IgD-negative memory B cell (primary cell): ENCODE data around the gene L1CAM. TPM values are rescaled to one million over a fixed set of nuclear protein-coding genes. Genes with fewer than 3 reads are reported as not detected.
A peak's percentile ranks its signal among the peaks of the same experiment; 100 is the strongest.

Source experiments
- H3K27ac Mint-ChIP-seq, 3 donors: one replicate each; pipeline ENCODE4 v1.8.0; 2020 to 2022; ENCODE audit warnings: mild to moderate bottlenecking in 3 of 3, mixed read lengths in 3 of 3, moderate library complexity in 1 of 3
- H3K27me3 Mint-ChIP-seq: one replicate; pipeline ENCODE4 v1.8.0; 2021; ENCODE audit warnings: mixed read lengths
- H3K36me3 Mint-ChIP-seq: one replicate; pipeline ENCODE4 v1.8.0; 2020; ENCODE audit warnings: mild to moderate bottlenecking, mixed read lengths
- H3K4me1 Mint-ChIP-seq, 3 donors: one replicate each; pipeline ENCODE4 v1.8.0; 2020 to 2022; ENCODE audit warnings: mixed read lengths in 3 of 3, mild to moderate bottlenecking in 1 of 3
- H3K4me3 Mint-ChIP-seq, 4 donors: one replicate each; pipeline ENCODE4 v1.8.0; 2020 to 2022; ENCODE audit warnings: mild to moderate bottlenecking in 4 of 4, mixed read lengths in 4 of 4, moderate library complexity in 3 of 4
- H3K9me3 Mint-ChIP-seq, 3 donors: one replicate each; pipeline ENCODE4 v1.8.0; 2020 to 2021; ENCODE audit warnings: mixed read lengths in 3 of 3, mild to moderate bottlenecking in 1 of 3
- polyA plus RNA-seq: library from polyadenylated mRNA; unstranded; fragments of 300-500 nt; fragmentation: Illumina TruSeq; gene quantifications from one replicate; pipeline ENCODE4 v1.2.3, GENCODE V29; 2021

L1CAM gene
- polyA plus RNA-seq, 1 donor from 2014 or later, result 1.8 TPM

DNA sequence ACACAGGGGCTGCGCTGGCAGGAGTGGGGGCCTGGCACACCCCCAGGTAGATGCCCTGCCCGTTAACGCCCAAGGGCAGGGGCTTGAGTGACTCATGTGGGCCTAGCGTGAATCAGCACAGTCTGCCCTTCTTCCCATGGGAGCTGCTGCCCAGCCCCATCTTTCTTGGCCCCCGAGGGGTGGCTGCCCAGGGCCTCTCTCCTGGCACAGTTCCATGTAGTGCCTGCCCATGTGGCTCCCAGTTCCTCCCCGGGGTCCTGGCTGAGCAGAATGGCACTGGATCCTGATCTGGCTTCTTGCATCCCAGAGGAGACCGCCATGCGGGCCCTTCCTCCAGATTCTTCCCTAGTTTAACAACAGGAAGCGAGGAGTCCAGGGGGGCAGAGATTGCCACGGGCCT, 16.4 kb upstream of the L1CAM start:
- H3K27me3 Mint-ChIP-seq, result peaks cover 5% of the 10 kb centered on the region
- H3K36me3 Mint-ChIP-seq, result no peaks in the 10 kb centered on the region
- peaks cover 0 to 4% (median 0%) of the 10 kb centered on the region in 3 donors for H3K9me3 Mint-ChIP-seq
- peak overlapping the region in 1 of 4 donors; percentile 76 for H3K4me3 Mint-ChIP-seq
- peak overlapping the region in 2 of 3 donors; percentile 87 to 90 for H3K27ac Mint-ChIP-seq
- H3K4me1 Mint-ChIP-seq, result peaks cover 18 to 45% (median 33%) of the 10 kb centered on the region in 3 donors

DNA sequence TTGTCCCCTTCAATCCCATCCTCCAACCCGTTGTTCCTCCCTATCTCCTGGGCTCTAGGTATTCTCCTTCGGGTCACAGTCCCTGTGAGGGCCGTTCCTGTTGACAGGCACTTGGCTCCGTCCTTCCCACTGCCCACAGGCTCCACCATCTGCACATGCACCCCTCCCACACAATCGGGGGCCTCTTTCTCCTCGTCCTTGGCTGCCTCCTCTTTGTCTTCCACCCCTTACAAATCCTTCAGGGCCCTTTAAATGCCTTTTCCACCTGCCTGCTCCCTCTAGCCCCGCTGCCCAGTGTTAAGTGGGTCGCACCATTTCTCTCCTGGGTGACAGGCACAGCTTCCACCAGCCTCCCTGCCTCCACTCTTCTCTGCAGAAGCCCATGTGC, 15.8 kb upstream of the L1CAM start:
- Mint-ChIP-seq H3K9me3 (peaks cover 0 to 4% (median 0%) of the 10 kb centered on the region in 3 donors), H3K27ac (peak overlapping the region; percentile 84 to 90 (median 87)), H3K36me3 (peaks cover under 1% of the 10 kb centered on the region), H3K27me3 (peaks cover 5% of the 10 kb centered on the region), H3K4me3 (peak overlapping the region in 2 of 4 donors; percentile 57 to 85), H3K4me1 (peaks cover 18 to 45% (median 33%) of the 10 kb centered on the region in 3 donors)

DNA sequence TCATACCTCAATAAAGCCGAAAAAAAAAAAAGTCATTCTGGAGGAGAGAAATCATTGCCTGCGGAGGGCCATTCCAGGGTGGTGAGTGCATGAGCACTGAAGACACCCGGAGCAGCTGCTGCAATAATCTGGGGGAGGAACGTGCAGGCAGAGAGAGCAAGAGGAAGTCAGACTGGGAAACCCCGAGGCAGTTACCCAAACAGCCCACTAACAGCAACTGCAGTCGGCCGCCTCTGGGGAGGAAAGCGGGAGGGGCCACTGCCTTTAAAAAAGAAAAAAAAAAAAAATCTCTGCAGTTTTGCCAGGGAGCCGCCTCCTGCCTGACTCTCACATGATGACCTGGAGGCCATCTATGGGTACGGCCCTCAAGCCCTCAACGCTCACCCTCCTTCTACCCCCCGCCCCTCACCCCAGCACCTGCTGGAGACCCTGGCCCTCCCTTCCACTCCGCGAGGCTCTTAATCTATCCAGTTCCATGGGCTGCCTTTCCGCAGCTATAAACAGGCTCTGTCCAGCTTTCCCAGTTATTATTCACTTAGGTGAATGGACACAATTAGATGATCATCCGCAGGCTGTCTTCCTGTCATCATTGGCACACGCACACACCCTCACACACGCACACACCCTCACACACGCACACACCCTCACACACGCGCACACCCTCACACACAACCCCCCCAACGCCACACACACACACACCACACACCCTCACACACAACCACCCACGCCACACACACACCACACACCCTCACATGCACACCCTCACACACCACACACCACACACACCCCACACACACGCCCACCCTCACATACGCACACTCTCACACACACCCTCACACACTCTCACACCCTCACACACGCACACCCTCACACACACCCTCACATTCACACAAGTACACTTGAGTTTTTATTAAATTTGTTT, 15.1 kb upstream of the L1CAM start:
- H3K27ac Mint-ChIP-seq, result peak overlapping the region; percentile 78 to 94 (median 87)
- peaks cover 18 to 42% (median 33%) of the 10 kb centered on the region in 3 donors for H3K4me1 Mint-ChIP-seq
- peaks cover 2% of the 10 kb centered on the region for H3K36me3 Mint-ChIP-seq
- H3K4me3 Mint-ChIP-seq, result peak overlapping the region; percentile 21 to 90 (median 53)
- H3K9me3 Mint-ChIP-seq, result peaks cover 0 to 4% (median 0%) of the 10 kb centered on the region in 3 donors
- peaks cover 5% of the 10 kb centered on the region for H3K27me3 Mint-ChIP-seq

DNA sequence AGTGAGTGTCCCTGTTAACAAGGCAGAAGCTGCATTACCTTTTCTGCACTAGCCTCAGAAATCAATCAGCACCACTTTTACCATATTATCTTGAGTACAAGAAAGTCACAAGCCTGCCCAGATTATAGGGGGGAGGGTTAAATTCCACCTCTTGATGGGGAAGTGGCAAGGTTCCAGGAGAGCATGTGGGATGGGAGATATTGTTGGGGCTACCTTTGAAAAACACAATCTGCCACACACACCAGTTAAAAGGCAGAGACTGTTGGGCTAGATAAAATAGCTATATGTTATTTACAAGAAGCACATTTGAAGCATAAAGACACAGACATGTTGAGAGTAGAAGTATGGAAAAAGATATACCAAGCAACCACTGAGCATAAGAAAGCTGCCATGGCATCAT, 11.9 kb upstream of the L1CAM start:
- H3K4me3 Mint-ChIP-seq, result no peak overlapping the region
- H3K27ac Mint-ChIP-seq, result peak overlapping the region in 1 of 3 donors; percentile 46
- H3K36me3 Mint-ChIP-seq, result peaks cover 2% of the 10 kb centered on the region
- peaks cover 8% of the 10 kb centered on the region for H3K27me3 Mint-ChIP-seq
- peaks cover 18 to 34% (median 26%) of the 10 kb centered on the region in 3 donors for H3K4me1 Mint-ChIP-seq
- H3K9me3 Mint-ChIP-seq, result peaks cover 0 to 5% (median 2%) of the 10 kb centered on the region in 3 donors

DNA sequence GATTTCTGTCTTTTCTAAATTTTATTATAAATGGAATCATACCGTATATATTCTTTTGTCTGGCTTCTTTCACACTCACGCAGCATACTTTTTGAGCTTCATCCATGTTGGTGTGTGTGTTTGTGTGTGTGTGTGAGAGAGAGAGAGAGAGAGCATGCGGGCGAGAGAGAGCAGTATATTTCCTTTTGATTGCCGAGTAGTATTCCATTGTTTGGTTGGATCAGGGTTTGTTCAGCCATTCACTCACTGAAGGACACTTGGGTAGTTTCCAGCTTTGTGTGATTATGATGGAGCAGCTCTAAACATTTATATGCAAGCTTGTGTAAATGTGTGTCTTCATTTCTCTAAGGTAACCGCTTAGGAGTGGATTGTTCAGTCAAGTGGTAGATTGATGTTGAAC, 3.1 kb upstream of the L1CAM start:
- Mint-ChIP-seq H3K4me1 (peaks cover 12 to 19% (median 14%) of the 10 kb centered on the region in 3 donors), H3K9me3 (peaks cover 0 to 1% (median 0%) of the 10 kb centered on the region in 3 donors), H3K27ac (no peak overlapping the region), H3K27me3 (peaks cover 12% of the 10 kb centered on the region), H3K36me3 (no peaks in the 10 kb centered on the region), H3K4me3 (no peak overlapping the region)

GRCh38 chrX:153888344-153888743, 2.4 kb upstream of the L1CAM start:
- Mint-ChIP-seq H3K36me3 (no peaks in the 10 kb centered on the region), H3K9me3 (peaks cover 0 to 1% (median 0%) of the 10 kb centered on the region in 3 donors), H3K27me3 (peaks cover 13% of the 10 kb centered on the region), H3K27ac (peak overlapping the region in 1 of 3 donors; percentile 84), H3K4me3 (peak overlapping the region in 3 of 4 donors; percentile 62 to 81 (median 79)), H3K4me1 (peaks cover 12 to 17% (median 14%) of the 10 kb centered on the region in 3 donors)

GRCh38 chrX:153887385-153887784, 1.4 kb upstream of the L1CAM start:
- Mint-ChIP-seq H3K27me3 (peaks cover 9% of the 10 kb centered on the region), H3K27ac (peak overlapping the region in 1 of 3 donors; percentile 84), H3K4me3 (peak overlapping the region in 2 of 4 donors; percentile 43 to 77), H3K9me3 (no peaks in the 10 kb centered on the region), H3K36me3 (no peaks in the 10 kb centered on the region), H3K4me1 (peaks cover 11 to 17% (median 14%) of the 10 kb centered on the region in 3 donors)

GRCh38 chrX:153886915-153887314, 942 bp upstream of the L1CAM start:
- H3K9me3 Mint-ChIP-seq, result no peaks in the 10 kb centered on the region
- H3K4me3 Mint-ChIP-seq, result peak overlapping the region in 1 of 4 donors; percentile 65
- H3K27me3 Mint-ChIP-seq, result peaks cover 11% of the 10 kb centered on the region

DNA sequence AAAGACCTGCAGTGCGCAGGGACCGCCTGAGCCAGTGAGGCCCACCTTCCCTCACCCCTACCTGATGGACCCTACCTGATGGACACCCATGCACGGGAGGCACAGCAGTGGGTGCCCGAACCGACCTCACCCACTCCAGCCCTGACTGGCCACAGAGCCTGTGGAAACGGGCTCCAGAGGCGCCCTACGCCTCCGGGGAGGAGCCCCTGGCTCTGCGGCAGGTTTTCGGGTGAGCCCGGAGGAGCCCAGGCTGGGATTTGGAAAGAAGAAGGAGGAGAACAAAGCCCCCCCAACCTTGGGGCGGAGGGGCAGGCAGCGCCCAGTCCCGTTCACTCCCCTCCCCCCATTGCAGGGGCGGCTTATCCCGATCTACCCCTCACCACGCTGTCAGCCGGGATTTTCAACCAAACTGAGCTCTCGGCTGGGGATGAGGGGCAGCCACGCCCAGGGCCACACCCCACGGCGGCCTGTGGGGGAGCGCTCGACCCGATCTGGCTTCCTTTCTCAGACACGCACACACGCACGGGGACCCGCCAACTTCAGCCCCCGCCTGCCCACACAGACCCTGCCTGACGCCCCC, 675 bp downstream of the L1CAM start:
- Mint-ChIP-seq H3K27ac (no peak overlapping the region), H3K36me3 (peaks cover 2% of the 10 kb centered on the region), H3K4me1 (peaks cover 12 to 19% (median 14%) of the 10 kb centered on the region in 3 donors), H3K4me3 (peak overlapping the region in 1 of 4 donors; percentile 74), H3K9me3 (no peaks in the 10 kb centered on the region), H3K27me3 (peaks cover 12% of the 10 kb centered on the region)

More at GRCh38 chrX:153886915-153887314, 942 bp upstream of the L1CAM start:
- Mint-ChIP-seq H3K4me1 (peaks cover 12 to 19% (median 14%) of the 10 kb centered on the region in 3 donors), H3K27ac (no peak overlapping the region), H3K36me3 (no peaks in the 10 kb centered on the region)

- Mint-ChIP-seq H3K36me3 (peaks cover 2% of the 10 kb centered on the region), H3K4me3 (peak overlapping the region in 1 of 4 donors; percentile 75), H3K9me3 (no peaks in the 10 kb centered on the region), H3K4me1 (peaks cover 12 to 19% (median 14%) of the 10 kb centered on the region in 3 donors), H3K27me3 (peaks cover 17% of the 10 kb centered on the region), H3K27ac (no peak overlapping the region)
Measured at GRCh38 chrX:153884590-153884989, 1.4 kb downstream of the L1CAM start.

- H3K27ac Mint-ChIP-seq, result no peak overlapping the region
- H3K9me3 Mint-ChIP-seq, result no peaks in the 10 kb centered on the region
- H3K36me3 Mint-ChIP-seq, result peaks cover 2% of the 10 kb centered on the region
- peak overlapping the region in 3 of 4 donors; percentile 24 to 75 (median 25) for H3K4me3 Mint-ChIP-seq
- peaks cover 12 to 19% (median 14%) of the 10 kb centered on the region in 3 donors for H3K4me1 Mint-ChIP-seq
- peaks cover 21% of the 10 kb centered on the region for H3K27me3 Mint-ChIP-seq
Measured at GRCh38 chrX:153884136-153884535, 1.8 kb downstream of the L1CAM start.

GRCh38 chrX:153883163-153883843, 2.7 kb downstream of the L1CAM start:
- no peaks in the 10 kb centered on the region for H3K9me3 Mint-ChIP-seq
- H3K27me3 Mint-ChIP-seq, result peaks cover 27% of the 10 kb centered on the region
- H3K27ac Mint-ChIP-seq, result no peak overlapping the region

GRCh38 chrX:153882557-153882956, 3.4 kb downstream of the L1CAM start:
- Mint-ChIP-seq H3K4me1 (peaks cover 5 to 15% (median 9%) of the 10 kb centered on the region in 3 donors), H3K27ac (no peak overlapping the region), H3K4me3 (no peak overlapping the region), H3K27me3 (peaks cover 33% of the 10 kb centered on the region), H3K9me3 (no peaks in the 10 kb centered on the region), H3K36me3 (peaks cover 2% of the 10 kb centered on the region)

More at GRCh38 chrX:153883163-153883843, 2.7 kb downstream of the L1CAM start:
- H3K4me3 Mint-ChIP-seq, result no peak overlapping the region
- H3K36me3 Mint-ChIP-seq, result peaks cover 2% of the 10 kb centered on the region
- H3K4me1 Mint-ChIP-seq, result peaks cover 9 to 16% (median 10%) of the 10 kb centered on the region in 3 donors

- H3K36me3 Mint-ChIP-seq, result peaks cover 2% of the 10 kb centered on the region
- no peaks in the 10 kb centered on the region for H3K9me3 Mint-ChIP-seq
- H3K27ac Mint-ChIP-seq, result no peak overlapping the region
- peaks cover 3 to 14% (median 10%) of the 10 kb centered on the region in 3 donors for H3K4me1 Mint-ChIP-seq
- H3K4me3 Mint-ChIP-seq, result no peak overlapping the region
- H3K27me3 Mint-ChIP-seq, result peaks cover 33% of the 10 kb centered on the region
Measured at GRCh38 chrX:153882086-153882498, 3.9 kb downstream of the L1CAM start.
